Prostate gland (tissue), 2 donors: ENCODE measurements around the gene DPY19L1. TPM values are rescaled to one million over a fixed set of nuclear protein-coding genes. Genes with fewer than 3 reads are reported as not detected.
"Not testable (repeated sequence)": the region's sequence is repeated elsewhere in the genome, so short reads cannot be mapped to it uniquely, and the experiment has no call there.

Source experiments
- DNase-seq: peaks from one replicate; pipeline ENCODE4 v3.0.0-alpha.2; 2019; ENCODE audit warnings: low spot score
- H3K27ac ChIP-seq, 2 donors: fragments of 200-600 bp; sonication (generic); 2 replicates each; pipeline ENCODE4 v1.5.1; 2017 to 2019
- H3K27me3 ChIP-seq: fragments of 200-600 bp; sonication (generic); replicated peaks from 2 replicates; pipeline ENCODE4 v1.5.1; 2019; ENCODE audit not compliant: insufficient read depth
- H3K36me3 ChIP-seq, 2 donors: fragments of 200-600 bp; sonication (generic); 1 replicate in 1 of 2; 2 replicates in 1 of 2; pipeline versions ENCODE4 v1.5.1 to v1.8.1; 2017 to 2019
- H3K4me1 ChIP-seq: fragments of 200-600 bp; sonication (generic); replicated peaks from 2 replicates; pipeline ENCODE4 v1.5.1; 2019
- H3K4me3 ChIP-seq, 2 donors: fragments of 200-600 bp; sonication (generic); 2 replicates each; pipeline ENCODE4 v1.5.1; 2017 to 2019
- H3K9me3 ChIP-seq: fragments of 200-600 bp; sonication (generic); 2 replicates; pipeline ENCODE4 v1.5.1; 2017
- CTCF ChIP-seq, 4 experiments: fragments of 200-600 bp in 2 of 4; fragments of 450-650 bp in 2 of 4; sonication (generic) in 2 of 4; IDR thresholded peaks; 1 replicate in 3 of 4; 2 replicates in 1 of 4; pipeline ENCODE4 v1.5.1; 2016 to 2019; ENCODE audit warnings: antibody characterized with exemption in 4 of 4, mild to moderate bottlenecking in 2 of 4, moderate library complexity in 2 of 4
- POLR2A ChIP-seq: fragments of 450-650 bp; IDR thresholded peaks from one replicate; pipeline ENCODE4 v1.6.1; 2016; ENCODE audit warnings: antibody characterized with exemption, mild to moderate bottlenecking
- POLR2AphosphoS5 ChIP-seq: sonication (generic); formaldehyde crosslinking; IDR thresholded peaks from one replicate; pipeline ENCODE4 v1.6.1; 2017; ENCODE audit warnings: antibody characterized with exemption
- WGBS: methylation state at CpG from one replicate; pipeline ENCODE4 v1.1.5; 2018; 5-methylcytosine and 5-hydroxymethylcytosine counted together
- intact Hi-C: fragments of 100-400 bp; cut with DNase I; formaldehyde crosslinking; loops from one replicate; pipeline ENCODE4 v1.14.2; 2022
- total RNA-seq, 2 donors: library from RNA; depleted of rRNA; stranded (reverse); fragments of >200 nt; gene quantifications; one replicate each; pipeline ENCODE4 v1.1.0, GENCODE V29; 2016

Gene DPY19L1
- total RNA-seq, 2 donors from 2014 or later = 9.0 to 48.5 TPM

GRCh38 chr7:34982371-34983019 lies 54.8 kb downstream of the DPY19L1 start:
- H3K4me1 ChIP-seq = no peaks in the 10 kb centered on the region
- H3K9me3 ChIP-seq = no peaks in the 10 kb centered on the region
- no peaks in the 10 kb centered on the region for H3K27me3 ChIP-seq
- no peak overlapping the region for H3K27ac ChIP-seq
- intact Hi-C loops = no loop called here
- 62% methylated on average over 3 of the region's 3 CpGs for WGBS
- no peak overlapping the region for H3K4me3 ChIP-seq
- H3K36me3 ChIP-seq = no peaks in the 10 kb centered on the region
- TF ChIP-seq CTCF (IDR thresholded peaks at IDR 0.05) (no peak), POLR2AphosphoS5 (no peak), POLR2A (no peak)
- DNase-seq = no peak

- H3K9me3 ChIP-seq, H3K36me3 ChIP-seq, intact Hi-C loops, H3K27me3 ChIP-seq, H3K4me3 ChIP-seq, H3K27ac ChIP-seq, DNase-seq, H3K4me1 ChIP-seq: not testable (repeated sequence)
- WGBS = 92% methylated on average over 2 of the region's 2 CpGs
Observed at GRCh38 chr7:34979124-34979523, 58.2 kb downstream of the DPY19L1 start.

- Histone ChIP-seq H3K27me3 (no peaks in the 10 kb centered on the region), H3K36me3 (no peaks in the 10 kb centered on the region), H3K4me1 (no peaks in the 10 kb centered on the region), H3K27ac (no peak overlapping the region), H3K4me3 (no peak overlapping the region), H3K9me3 (no peaks in the 10 kb centered on the region)
- TF ChIP-seq POLR2AphosphoS5 (no peak), CTCF (IDR thresholded peaks at IDR 0.05) (no peak), POLR2A (no peak)
- WGBS = 97% methylated on average over 3 of the region's 3 CpGs
- intact Hi-C loops = no loop called here
- no peak for DNase-seq
Observed at GRCh38 chr7:34973400-34973760, 63.9 kb downstream of the DPY19L1 start.

GRCh38 chr7:34972739-34973399 lies 64.4 kb downstream of the DPY19L1 start:
- H3K27ac ChIP-seq, H3K9me3 ChIP-seq, DNase-seq, H3K4me1 ChIP-seq, H3K27me3 ChIP-seq, H3K36me3 ChIP-seq, H3K4me3 ChIP-seq, intact Hi-C loops: not testable (repeated sequence)
- 70% methylated on average over 1 of the region's 1 CpG for WGBS

GRCh38 chr7:34967818-34968217 lies 69.5 kb downstream of the DPY19L1 start:
- intact Hi-C loops, H3K27ac ChIP-seq, H3K36me3 ChIP-seq, DNase-seq, H3K4me3 ChIP-seq, H3K9me3 ChIP-seq, H3K4me1 ChIP-seq, H3K27me3 ChIP-seq: not testable (repeated sequence)
- no CpG with 5 or more reads among the region's 1 CpG for WGBS

GRCh38 chr7:34966504-34966903 lies 70.8 kb downstream of the DPY19L1 start:
- H3K27ac ChIP-seq, H3K27me3 ChIP-seq, H3K4me1 ChIP-seq, H3K36me3 ChIP-seq, H3K4me3 ChIP-seq, intact Hi-C loops, DNase-seq, H3K9me3 ChIP-seq: not testable (repeated sequence)
- 91% methylated on average over 3 of the region's 3 CpGs for WGBS

- TF ChIP-seq CTCF (IDR thresholded peaks at IDR 0.05) (no peak), POLR2A (no peak), POLR2AphosphoS5 (no peak)
- intact Hi-C loops = no loop called here
- 95% methylated on average over 1 of the region's 1 CpG for WGBS
- H3K4me1 ChIP-seq = no peaks in the 10 kb centered on the region
- H3K27me3 ChIP-seq = no peaks in the 10 kb centered on the region
- H3K4me3 ChIP-seq = no peak overlapping the region
- no peaks in the 10 kb centered on the region for H3K36me3 ChIP-seq
- H3K9me3 ChIP-seq = no peaks in the 10 kb centered on the region
- no peak for DNase-seq
- H3K27ac ChIP-seq = no peak overlapping the region
Observed at GRCh38 chr7:34958021-34958420, 79.3 kb downstream of the DPY19L1 start.
